Fibroblast of mammary gland (primary cell): ENCODE results near the gene UBE4A.

Source experiments
- DNase-seq: peaks from one replicate; pipeline ENCODE4 v3.0.0-alpha.2; 2010; ENCODE audit warnings: low read depth
- H3K4me3 ChIP-seq: 2 replicates; pipeline ENCODE4 v1.5.1; 2011; ENCODE audit warnings: low read depth, mild to moderate bottlenecking, low read length, moderate library complexity; ENCODE audit not compliant: control insufficient read depth
- CTCF ChIP-seq: conservative IDR thresholded peaks from 2 replicates; pipeline ENCODE4 v1.5.1; 2011; ENCODE audit warnings: low read depth, low read length, inconsistent platforms; ENCODE audit not compliant: control insufficient read depth, insufficient read depth

Gene UBE4A

GRCh38 chr11:118370774-118371173 lies 11.4 kb downstream of the UBE4A start:
- no peak for DNase-seq

GRCh38 chr11:118373263-118373662 lies 13.9 kb downstream of the UBE4A start:
- no peak for DNase-seq
- no peak for TF ChIP-seq CTCF
- H3K4me3 ChIP-seq: no peak overlapping the region

More at GRCh38 chr11:118370774-118371173, 11.4 kb downstream of the UBE4A start:
- TF ChIP-seq CTCF: no peak
- no peak overlapping the region for H3K4me3 ChIP-seq

- H3K4me3 ChIP-seq: no peak overlapping the region
- no peak for DNase-seq
- no peak for TF ChIP-seq CTCF
These were observed 14.5 kb downstream of the UBE4A start for GRCh38 chr11:118373871-118374270.

- no peak for TF ChIP-seq CTCF
- no peak overlapping the region for H3K4me3 ChIP-seq
- DNase-seq: peak; percentile 63
These were observed 15.3 kb downstream of the UBE4A start for GRCh38 chr11:118374729-118375128.

GRCh38 chr11:118375978-118376377 lies 16.6 kb downstream of the UBE4A start:
- no peak for DNase-seq
- H3K4me3 ChIP-seq: no peak overlapping the region
- no peak for TF ChIP-seq CTCF

GRCh38 chr11:118379497-118379896 lies 20.1 kb downstream of the UBE4A start:
- TF ChIP-seq CTCF: no peak
- no peak for DNase-seq
- H3K4me3 ChIP-seq: no peak overlapping the region

- DNase-seq: no peak
- no peak for TF ChIP-seq CTCF
- H3K4me3 ChIP-seq: no peak overlapping the region
These were observed 21.2 kb downstream of the UBE4A start for GRCh38 chr11:118380571-118380970.
